NCI-H1048 (cell line): ENCODE results near the gene SPATA21.

Experiments
- DNase-seq: peaks from one replicate; lab custom pipeline; 2025; lab: John Stamatoyannopoulos, UW

Gene SPATA21

GRCh38 chr1:16420424-16421118, 16.7 kb downstream of the SPATA21 start:
- DNase-seq = no peak

GRCh38 chr1:16418823-16419425, 18.3 kb downstream of the SPATA21 start:
- no peak for DNase-seq

- no peak for DNase-seq
Measured at GRCh38 chr1:16413191-16413590, 24.0 kb downstream of the SPATA21 start.

GRCh38 chr1:16410803-16411202, 26.4 kb downstream of the SPATA21 start:
- no peak for DNase-seq

- no peak for DNase-seq
Measured at GRCh38 chr1:16409536-16410152, 27.6 kb downstream of the SPATA21 start.

GRCh38 chr1:16406868-16407267, 30.4 kb downstream of the SPATA21 start:
- DNase-seq = no peak

GRCh38 chr1:16405441-16405840, 31.8 kb downstream of the SPATA21 start:
- no peak for DNase-seq

GRCh38 chr1:16402742-16403141, 34.5 kb downstream of the SPATA21 start:
- DNase-seq = no peak

GRCh38 chr1:16398371-16398953, 38.8 kb downstream of the SPATA21 start:
- DNase-seq = no peak

- DNase-seq = no peak
Measured at GRCh38 chr1:16397120-16397519, 40.1 kb downstream of the SPATA21 start.

- DNase-seq = no peak
Measured at GRCh38 chr1:16396591-16396990, 40.6 kb downstream of the SPATA21 start.

GRCh38 chr1:16394977-16395376, 42.2 kb downstream of the SPATA21 start:
- DNase-seq = no peak

GRCh38 chr1:16393570-16394521, 43.4 kb downstream of the SPATA21 start:
- no peak for DNase-seq

GRCh38 chr1:16392740-16393569, 44.3 kb downstream of the SPATA21 start:
- no peak for DNase-seq

GRCh38 chr1:16391411-16391810, 45.8 kb downstream of the SPATA21 start:
- DNase-seq = no peak

GRCh38 chr1:16387201-16388188, 49.7 kb downstream of the SPATA21 start:
- no peak for DNase-seq

GRCh38 chr1:16386454-16387113, 50.6 kb downstream of the SPATA21 start:
- no peak for DNase-seq

- no peak for DNase-seq
Measured at GRCh38 chr1:16385659-16386453, 51.4 kb downstream of the SPATA21 start.
